NT2/D1 (cell line): ENCODE data around the gene HOXC6.

Experiments
- SUZ12 ChIP-seq: IDR thresholded peaks from 2 replicates; pipeline ENCODE4 v1.6.1; 2011; ENCODE audit not compliant: insufficient read length, insufficient read depth; ENCODE audit errors: extremely low read depth
- YY1 ChIP-seq: IDR thresholded peaks from 2 replicates; pipeline ENCODE4 v1.6.1; 2011; ENCODE audit not compliant: insufficient read length, insufficient read depth
- ZNF274 ChIP-seq: IDR thresholded peaks from 2 replicates; pipeline ENCODE4 v1.6.1; 2011; ENCODE audit warnings: mild to moderate bottlenecking, low read depth, low read length

DNA sequence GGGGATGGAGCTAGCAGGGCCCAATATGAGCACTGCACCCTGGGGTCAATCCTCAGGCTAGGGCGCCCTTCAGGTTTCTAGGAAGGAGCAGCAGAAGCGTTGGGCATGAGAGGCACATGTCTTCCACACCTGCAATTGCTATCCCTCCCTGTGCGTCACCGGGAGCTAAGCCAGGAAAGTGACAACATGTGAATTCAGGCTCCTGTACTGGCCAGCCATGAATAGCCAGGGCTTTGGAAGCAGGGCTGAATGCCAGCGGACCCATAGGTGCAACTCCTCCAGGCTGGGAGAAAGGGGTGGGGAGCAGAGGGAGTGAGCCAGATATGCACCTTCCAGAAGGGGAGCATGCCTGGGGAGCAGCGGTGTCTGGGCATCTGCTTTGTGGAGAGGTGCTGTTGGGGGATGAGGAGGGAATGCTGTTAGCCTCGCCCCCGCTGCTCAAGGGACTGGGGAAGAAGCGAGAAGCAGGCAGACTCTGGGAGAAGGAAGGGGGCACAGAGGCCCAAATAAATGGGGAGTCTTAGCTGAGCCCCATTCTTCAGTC is 10.7 kb downstream of the HOXC6 start:
- peak; percentile 91 for TF ChIP-seq SUZ12
- no peak for TF ChIP-seq YY1
- no peak for TF ChIP-seq ZNF274
